A549 treated with AZD9567 at 1 μM for 4 hours (cell line): ENCODE results near the gene KCNA5. TPM values are rescaled to one million over a fixed set of nuclear protein-coding genes. Genes with fewer than 3 reads are reported as not detected.

Source experiments
- total RNA-seq: library from RNA; stranded (reverse); fragments of 200-300 nt; extraction: Qiagen RNA extraction; gene quantifications from 5 replicates; pipeline ENCODE4 v1.2.3, GENCODE V29; 2022; ENCODE audit not compliant: insufficient read depth

KCNA5 gene
- not detected in 5 replicates for total RNA-seq

GRCh38 chr12:5043589-5044419 lies at the start of gene KCNA5:
Gene KCNA5 (plus strand): TSS chr12:5043879. CDS start chr12:5044148, 269 bp downstream.

Other genes starting within 250 kb of the KCNA5 start
- gene KCNA1, start 134.0 kb upstream of the KCNA5 start, total RNA-seq: not detected in 5 replicates